Suprapubic skin (tissue), 4 donors: ENCODE data around the gene NME7. TPM values are rescaled to one million over a fixed set of nuclear protein-coding genes. Genes with fewer than 3 reads are reported as not detected.

Source experiments
- DNase-seq, 2 donors: peaks; one replicate each; pipeline ENCODE4 v3.0.0-alpha.2; 2019; ENCODE audit warnings: low spot score in 2 of 2
- H3K27ac ChIP-seq: fragments of 200-600 bp; sonication (generic); one replicate; pipeline ENCODE4 v1.5.1; 2019
- H3K27me3 ChIP-seq: fragments of 200-600 bp; sonication (generic); one replicate; pipeline ENCODE4 v1.5.1; 2019
- H3K36me3 ChIP-seq: fragments of 200-600 bp; sonication (generic); one replicate; pipeline ENCODE4 v1.5.1; 2019
- H3K4me1 ChIP-seq: fragments of 200-600 bp; sonication (generic); one replicate; pipeline ENCODE4 v1.5.1; 2019
- H3K4me3 ChIP-seq: fragments of 200-600 bp; sonication (generic); one replicate; pipeline ENCODE4 v1.5.1; 2019; ENCODE audit warnings: mild to moderate bottlenecking
- H3K9me3 ChIP-seq: fragments of 200-600 bp; sonication (generic); one replicate; pipeline ENCODE4 v1.5.1; 2019
- EP300 ChIP-seq: sonication (generic); formaldehyde crosslinking; IDR thresholded peaks from one replicate; pipeline ENCODE4 v1.6.1; 2017; ENCODE audit warnings: antibody characterized with exemption
- POLR2A ChIP-seq, 2 donors: fragments of 450-650 bp; IDR thresholded peaks; one replicate each; pipeline ENCODE4 v1.6.1; 2017; ENCODE audit warnings: antibody characterized with exemption in 2 of 2, mild to moderate bottlenecking in 2 of 2, moderate library complexity in 2 of 2
- POLR2AphosphoS5 ChIP-seq, 3 donors: sonication (generic); formaldehyde crosslinking; IDR thresholded peaks; one replicate each; pipeline ENCODE4 v1.6.1; 2017; ENCODE audit warnings: antibody characterized with exemption in 3 of 3
- WGBS: methylation state at CpG from one replicate; pipeline ENCODE4 v1.1.5; 2018; 5-methylcytosine and 5-hydroxymethylcytosine counted together
- total RNA-seq, 4 donors: library from RNA; depleted of rRNA; stranded (reverse); fragments of >200 nt; gene quantifications; one replicate each; pipeline ENCODE4 v1.1.0, GENCODE V29; 2016
- TF ChIP-seq, protein P1 (sequence below), 2 donors: fragments of 200-600 bp in 1 of 2; fragments of 450-650 bp in 1 of 2; sonication (generic) in 1 of 2; IDR thresholded peaks; one replicate each; pipeline ENCODE4 v1.5.1; 2016 to 2019; ENCODE audit warnings: antibody characterized with exemption in 2 of 2, mild to moderate bottlenecking in 1 of 2, moderate library complexity in 1 of 2

NME7 gene
- total RNA-seq, 4 donors from 2014 or later: 9.5 to 13.9 (median 11.7) TPM

DNA sequence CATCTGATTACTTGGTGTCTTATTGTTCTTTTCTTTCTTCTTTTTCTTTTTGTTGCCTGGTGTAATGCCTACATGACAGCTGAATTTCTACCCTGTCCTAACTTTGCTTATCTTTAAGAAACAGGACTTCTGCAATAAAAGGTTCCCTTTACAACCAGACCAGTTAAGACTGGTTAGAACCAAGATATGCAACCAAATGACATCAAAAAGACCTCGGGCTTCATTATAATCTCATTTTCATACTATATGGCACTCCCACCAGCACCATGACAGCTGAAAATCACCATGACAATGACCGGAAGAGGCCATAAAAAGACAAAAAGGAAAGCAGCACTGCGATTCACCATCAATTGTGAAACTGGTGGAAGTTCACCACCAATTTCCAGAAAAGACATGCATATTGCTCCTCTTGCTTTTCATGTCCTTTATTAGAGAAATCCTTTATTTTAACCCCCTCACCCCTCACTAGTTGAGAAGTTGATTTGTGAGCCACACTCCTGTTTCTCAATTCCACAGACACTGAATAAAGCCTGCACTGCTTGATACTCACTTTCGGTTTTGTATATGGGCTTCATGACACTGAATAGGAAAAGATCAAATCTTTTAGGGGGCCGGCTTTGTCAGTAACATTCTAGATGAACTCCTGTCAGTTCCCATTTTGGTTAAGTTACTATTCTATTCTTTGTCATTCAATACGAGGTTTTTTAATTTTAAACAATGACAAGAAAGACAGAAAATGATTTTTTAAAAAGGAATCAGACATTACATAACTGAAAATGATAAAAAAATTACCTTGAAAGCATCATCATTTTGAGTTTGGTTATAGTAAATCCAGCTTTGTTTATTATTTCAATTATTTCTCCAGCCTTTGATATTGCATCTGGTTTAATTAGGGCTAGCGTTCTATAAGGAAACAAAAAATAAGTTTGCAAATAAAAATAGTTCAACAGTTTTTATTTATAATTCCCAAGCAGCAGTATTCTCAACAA lies 58.1 kb downstream of the NME7 start:
- TF ChIP-seq, protein P1, sequence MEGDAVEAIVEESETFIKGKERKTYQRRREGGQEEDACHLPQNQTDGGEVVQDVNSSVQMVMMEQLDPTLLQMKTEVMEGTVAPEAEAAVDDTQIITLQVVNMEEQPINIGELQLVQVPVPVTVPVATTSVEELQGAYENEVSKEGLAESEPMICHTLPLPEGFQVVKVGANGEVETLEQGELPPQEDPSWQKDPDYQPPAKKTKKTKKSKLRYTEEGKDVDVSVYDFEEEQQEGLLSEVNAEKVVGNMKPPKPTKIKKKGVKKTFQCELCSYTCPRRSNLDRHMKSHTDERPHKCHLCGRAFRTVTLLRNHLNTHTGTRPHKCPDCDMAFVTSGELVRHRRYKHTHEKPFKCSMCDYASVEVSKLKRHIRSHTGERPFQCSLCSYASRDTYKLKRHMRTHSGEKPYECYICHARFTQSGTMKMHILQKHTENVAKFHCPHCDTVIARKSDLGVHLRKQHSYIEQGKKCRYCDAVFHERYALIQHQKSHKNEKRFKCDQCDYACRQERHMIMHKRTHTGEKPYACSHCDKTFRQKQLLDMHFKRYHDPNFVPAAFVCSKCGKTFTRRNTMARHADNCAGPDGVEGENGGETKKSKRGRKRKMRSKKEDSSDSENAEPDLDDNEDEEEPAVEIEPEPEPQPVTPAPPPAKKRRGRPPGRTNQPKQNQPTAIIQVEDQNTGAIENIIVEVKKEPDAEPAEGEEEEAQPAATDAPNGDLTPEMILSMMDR (IDR thresholded peaks at IDR 0.05): no peak
- TF ChIP-seq POLR2AphosphoS5 (IDR thresholded peaks at IDR 0.05) (no peak), EP300 (no peak), POLR2A (IDR thresholded peaks at IDR 0.05) (no peak)
- H3K27me3 ChIP-seq: no peaks in the 10 kb centered on the region
- no peaks in the 10 kb centered on the region for H3K9me3 ChIP-seq
- H3K4me1 ChIP-seq: no peaks in the 10 kb centered on the region
- WGBS: 77% methylated on average over 7 of the region's 7 CpGs
- H3K4me3 ChIP-seq: no peak overlapping the region
- no peak overlapping the region for H3K27ac ChIP-seq
- no peaks in the 10 kb centered on the region for H3K36me3 ChIP-seq
- DNase-seq: no peak

DNA sequence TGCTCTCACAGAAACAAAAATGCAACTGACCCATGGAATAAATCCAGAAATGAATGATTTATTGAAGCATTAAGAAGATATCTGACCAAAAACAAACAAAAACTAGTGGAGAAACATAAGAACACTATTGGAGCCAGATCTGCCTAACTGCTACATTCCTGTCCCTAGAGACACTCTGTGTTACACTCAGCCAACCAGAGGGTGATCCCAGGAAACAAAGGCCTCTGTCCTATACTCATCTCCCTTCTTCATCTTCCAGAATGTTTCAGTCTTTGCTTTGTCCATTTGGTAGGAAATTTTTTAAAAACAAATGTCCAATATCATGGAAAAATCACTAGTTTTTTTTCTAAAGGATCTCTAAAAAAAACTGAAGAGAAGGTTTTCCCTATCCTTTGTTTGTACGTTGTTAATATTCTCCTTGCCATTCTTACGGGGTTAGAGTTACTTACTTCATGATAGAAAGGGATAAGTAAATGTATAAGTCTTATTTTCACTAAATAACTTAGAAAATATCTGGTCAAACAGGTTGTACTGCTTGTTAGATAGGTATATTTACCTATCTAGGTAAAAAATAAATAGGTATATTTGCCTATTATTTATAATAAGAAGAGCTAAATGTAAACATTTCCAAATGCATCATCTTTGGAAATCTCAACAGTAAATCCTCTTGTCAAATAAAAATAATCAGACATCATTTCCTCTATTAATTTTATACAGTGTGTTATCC lies 59.1 kb downstream of the NME7 start:
- Histone ChIP-seq H3K36me3 (no peaks in the 10 kb centered on the region), H3K9me3 (no peaks in the 10 kb centered on the region), H3K4me3 (no peak overlapping the region), H3K4me1 (no peaks in the 10 kb centered on the region), H3K27ac (no peak overlapping the region), H3K27me3 (no peaks in the 10 kb centered on the region)
- no peak for DNase-seq
- 89% methylated on average over 2 of the region's 2 CpGs for WGBS
- TF ChIP-seq POLR2AphosphoS5 (IDR thresholded peaks at IDR 0.05) (no peak), POLR2A (IDR thresholded peaks at IDR 0.05) (no peak), EP300 (no peak)
- TF ChIP-seq, protein P1 (IDR thresholded peaks at IDR 0.05): no peak

- DNase-seq: no peak
- Histone ChIP-seq H3K36me3 (no peaks in the 10 kb centered on the region), H3K4me1 (no peaks in the 10 kb centered on the region), H3K27ac (no peak overlapping the region), H3K27me3 (no peaks in the 10 kb centered on the region), H3K9me3 (no peaks in the 10 kb centered on the region), H3K4me3 (no peak overlapping the region)
- WGBS: 94% methylated on average over 1 of the region's 1 CpG
- no peak for TF ChIP-seq POLR2A (IDR thresholded peaks at IDR 0.05)
These were observed 60.4 kb downstream of the NME7 start for GRCh38 chr1:169307176-169307575.

DNA sequence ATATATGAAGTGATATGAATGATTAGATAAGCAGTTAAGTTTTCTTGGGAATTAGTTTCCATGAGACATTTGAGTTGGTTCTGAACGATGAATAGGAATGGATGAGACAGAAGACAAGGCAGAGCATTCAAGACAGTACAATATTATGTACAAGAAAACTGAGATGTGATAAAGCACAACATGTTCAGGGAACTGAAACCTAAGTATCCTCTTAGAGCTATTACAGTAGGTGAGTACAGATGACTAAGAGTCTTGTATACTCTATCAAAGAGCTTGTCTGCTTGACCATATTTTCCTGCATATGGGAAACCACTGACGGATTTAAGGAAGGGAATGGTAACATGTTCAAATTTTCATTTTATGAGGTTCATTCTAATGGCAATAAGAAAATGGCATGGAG lies 61.6 kb downstream of the NME7 start:
- no peaks in the 10 kb centered on the region for H3K9me3 ChIP-seq
- H3K27ac ChIP-seq: no peak overlapping the region
- H3K4me1 ChIP-seq: no peaks in the 10 kb centered on the region
- no peaks in the 10 kb centered on the region for H3K36me3 ChIP-seq
- DNase-seq: no peak
- no peaks in the 10 kb centered on the region for H3K27me3 ChIP-seq
- no peak overlapping the region for H3K4me3 ChIP-seq
- 69% methylated on average over 2 of the region's 2 CpGs for WGBS
- TF ChIP-seq POLR2A (IDR thresholded peaks at IDR 0.05) (no peak), POLR2AphosphoS5 (IDR thresholded peaks at IDR 0.05) (no peak), EP300 (no peak)
- TF ChIP-seq, protein P1 (IDR thresholded peaks at IDR 0.05): no peak

- Histone ChIP-seq H3K36me3 (no peaks in the 10 kb centered on the region), H3K27me3 (no peaks in the 10 kb centered on the region), H3K4me3 (no peak overlapping the region), H3K4me1 (no peaks in the 10 kb centered on the region), H3K27ac (no peak overlapping the region), H3K9me3 (no peaks in the 10 kb centered on the region)
- 88% methylated on average over 5 of the region's 5 CpGs for WGBS
- TF ChIP-seq EP300 (no peak), POLR2AphosphoS5 (IDR thresholded peaks at IDR 0.05) (no peak), POLR2A (IDR thresholded peaks at IDR 0.05) (no peak)
- TF ChIP-seq, protein P1 (IDR thresholded peaks at IDR 0.05): no peak
- DNase-seq: no peak
These were observed 62.2 kb downstream of the NME7 start for GRCh38 chr1:169305356-169305755.
